Stimulated activated CD8-positive, alpha-beta memory T cell treated with anti-CD3 and anti-CD28 coated beads, Interleukin-12 subunit alpha, Interleukin-12 subunit beta, amount 100 ng/mL, for 4 hours (primary cell): ENCODE data around the gene MPHOSPH8.
A peak's percentile ranks its signal among the peaks of the same experiment; 100 is the strongest.

ENCODE experiments used
- DNase-seq: peaks from one replicate; pipeline ENCODE4 v3.0.0-alpha.2; 2020; ENCODE audit warnings: low read depth

Gene MPHOSPH8, protein sequence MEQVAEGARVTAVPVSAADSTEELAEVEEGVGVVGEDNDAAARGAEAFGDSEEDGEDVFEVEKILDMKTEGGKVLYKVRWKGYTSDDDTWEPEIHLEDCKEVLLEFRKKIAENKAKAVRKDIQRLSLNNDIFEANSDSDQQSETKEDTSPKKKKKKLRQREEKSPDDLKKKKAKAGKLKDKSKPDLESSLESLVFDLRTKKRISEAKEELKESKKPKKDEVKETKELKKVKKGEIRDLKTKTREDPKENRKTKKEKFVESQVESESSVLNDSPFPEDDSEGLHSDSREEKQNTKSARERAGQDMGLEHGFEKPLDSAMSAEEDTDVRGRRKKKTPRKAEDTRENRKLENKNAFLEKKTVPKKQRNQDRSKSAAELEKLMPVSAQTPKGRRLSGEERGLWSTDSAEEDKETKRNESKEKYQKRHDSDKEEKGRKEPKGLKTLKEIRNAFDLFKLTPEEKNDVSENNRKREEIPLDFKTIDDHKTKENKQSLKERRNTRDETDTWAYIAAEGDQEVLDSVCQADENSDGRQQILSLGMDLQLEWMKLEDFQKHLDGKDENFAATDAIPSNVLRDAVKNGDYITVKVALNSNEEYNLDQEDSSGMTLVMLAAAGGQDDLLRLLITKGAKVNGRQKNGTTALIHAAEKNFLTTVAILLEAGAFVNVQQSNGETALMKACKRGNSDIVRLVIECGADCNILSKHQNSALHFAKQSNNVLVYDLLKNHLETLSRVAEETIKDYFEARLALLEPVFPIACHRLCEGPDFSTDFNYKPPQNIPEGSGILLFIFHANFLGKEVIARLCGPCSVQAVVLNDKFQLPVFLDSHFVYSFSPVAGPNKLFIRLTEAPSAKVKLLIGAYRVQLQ

DNA sequence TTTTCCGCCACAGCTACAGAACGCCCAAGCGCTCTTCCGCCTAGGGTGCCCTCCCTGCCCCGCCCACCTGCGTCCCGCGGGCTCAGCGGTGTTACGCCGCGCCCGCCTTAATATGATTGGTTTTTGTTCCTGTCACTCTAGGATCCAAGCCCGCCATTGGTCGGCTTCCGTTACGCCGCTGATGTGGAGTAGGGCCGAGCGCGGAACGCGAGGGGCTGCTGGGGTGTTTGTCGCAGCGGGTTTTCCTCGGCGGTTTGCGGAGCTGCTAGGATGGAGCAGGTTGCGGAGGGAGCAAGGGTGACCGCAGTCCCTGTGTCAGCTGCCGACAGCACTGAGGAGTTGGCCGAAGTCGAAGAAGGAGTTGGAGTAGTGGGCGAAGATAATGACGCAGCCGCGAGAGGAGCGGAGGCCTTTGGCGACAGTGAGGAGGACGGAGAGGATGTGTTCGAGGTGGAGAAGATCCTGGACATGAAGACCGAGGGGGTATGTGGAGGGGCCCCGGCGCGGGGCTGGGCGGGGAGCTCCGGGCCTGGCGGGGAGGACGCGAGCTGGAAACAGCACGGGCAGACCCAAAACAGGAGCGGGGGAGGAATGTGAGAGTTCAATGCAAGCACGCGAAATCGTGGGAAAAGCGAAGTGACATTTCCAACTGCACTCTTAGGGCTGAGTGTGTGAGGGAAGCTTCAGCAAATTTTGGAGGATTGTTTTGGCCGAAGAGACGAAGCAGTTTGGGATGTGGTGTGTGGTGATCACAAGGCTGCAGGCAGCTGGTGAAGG lies at the start of gene MPHOSPH8:
MPHOSPH8 (plus strand) TSS at position 181 of the 777 bp plus-strand sequence; CDS start at position 271, 90 bp downstream.
- DNase-seq, result peak; percentile 90

DNA sequence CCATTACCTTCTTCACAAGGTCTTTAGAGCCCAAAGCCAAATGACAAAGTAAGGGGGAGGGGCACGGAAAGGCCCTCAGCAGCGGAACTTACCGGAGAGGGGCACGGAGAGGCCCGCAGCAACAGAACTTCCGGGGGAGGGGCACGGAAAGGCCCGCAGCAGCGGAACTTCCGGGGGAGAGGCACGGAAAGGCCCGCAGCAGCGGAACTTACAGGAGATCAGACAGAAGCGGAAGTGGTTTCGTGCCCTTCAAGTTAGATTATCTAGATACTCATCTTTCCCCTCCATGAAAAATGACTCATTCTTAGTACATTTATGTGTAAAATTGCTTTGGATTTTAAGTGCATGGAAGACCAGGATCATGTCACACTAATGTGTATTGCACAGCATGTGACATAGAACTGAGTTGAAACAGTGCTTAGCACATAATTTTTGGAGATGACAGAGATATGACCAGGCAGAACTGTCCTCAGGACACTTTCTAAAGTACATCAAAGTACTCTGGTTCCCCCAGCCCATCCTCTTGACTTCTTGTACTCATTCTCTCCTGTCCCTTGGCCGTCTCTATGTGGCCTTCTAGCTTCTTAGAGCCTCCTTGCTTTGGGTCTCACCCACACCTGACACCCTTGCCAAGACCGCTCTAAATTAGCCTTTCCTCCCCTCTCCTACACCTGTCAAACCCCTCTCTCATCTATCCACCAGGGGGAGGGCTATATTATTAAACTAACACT lies 46.4 kb upstream of the MPHOSPH8 start:
- DNase-seq, result peak; percentile 50

DNA sequence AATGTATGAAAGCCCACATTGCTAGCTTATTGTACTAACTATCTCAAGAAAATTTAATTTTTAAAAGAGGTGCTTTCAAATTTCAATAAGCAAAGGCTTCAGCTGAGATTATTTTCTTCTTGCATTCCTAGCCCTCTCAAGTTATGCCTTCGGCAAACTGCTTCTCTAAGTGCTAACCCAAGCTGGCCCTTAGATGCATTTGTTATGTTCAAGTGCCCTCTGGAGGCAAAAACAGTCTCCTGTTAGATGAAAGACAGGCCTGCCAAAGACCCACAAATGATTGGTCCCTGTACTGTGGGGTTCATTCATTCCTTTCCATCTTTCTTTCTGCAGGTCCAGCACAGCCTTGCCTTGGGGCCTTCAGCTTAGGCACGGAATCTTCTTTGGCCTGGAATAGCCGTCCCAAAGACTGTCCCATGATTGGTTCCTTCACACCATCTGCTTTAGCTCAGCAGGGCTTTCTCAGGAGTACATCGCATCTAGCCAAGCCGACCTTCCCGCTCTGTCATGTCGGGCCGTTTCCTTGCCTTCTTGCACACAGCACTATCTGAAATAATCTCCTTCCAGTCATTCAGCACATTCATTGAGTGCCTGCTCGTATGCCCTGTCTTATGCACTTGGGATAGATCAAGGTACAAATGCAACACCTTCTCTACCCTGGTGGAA lies 45.7 kb upstream of the MPHOSPH8 start:
- DNase-seq, result no peak

DNA sequence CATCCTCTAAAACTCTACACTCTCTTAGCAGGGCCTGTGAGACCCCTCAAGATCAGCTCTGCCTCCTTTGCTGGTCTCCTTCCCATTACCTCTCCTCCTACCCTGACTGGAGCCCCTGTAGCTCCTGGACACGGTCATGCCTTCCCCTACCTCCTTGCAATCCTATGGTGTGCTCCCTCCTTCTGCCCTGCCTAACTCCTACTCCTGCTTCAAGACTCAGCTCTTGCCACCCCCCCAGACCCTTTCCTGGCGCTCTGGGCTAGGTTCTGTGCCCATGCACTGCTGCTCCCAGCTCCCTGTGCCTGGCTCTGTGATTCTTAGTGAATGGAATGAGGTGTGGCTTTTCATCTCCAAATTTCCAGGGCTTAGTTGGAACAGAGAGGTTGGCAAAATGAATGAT lies 44.1 kb upstream of the MPHOSPH8 start:
- no peak for DNase-seq

DNA sequence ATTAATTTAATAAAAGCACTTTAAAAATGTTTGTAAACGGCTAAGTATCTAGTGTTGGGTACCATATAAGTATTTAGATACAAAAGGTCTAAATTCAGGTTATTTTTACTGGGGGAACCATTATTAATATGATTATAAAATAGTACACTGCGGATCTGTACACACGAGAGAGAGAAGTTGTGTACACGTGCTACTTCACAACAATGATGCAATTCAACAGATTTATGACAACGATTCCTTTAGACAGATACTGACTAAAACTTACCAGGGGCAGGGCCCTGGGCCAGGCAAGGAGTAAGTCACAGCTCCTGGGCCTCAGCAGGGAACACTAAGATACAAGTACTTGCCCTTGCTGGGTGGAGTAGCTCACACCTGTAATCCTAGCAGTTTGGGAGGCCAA lies 43.0 kb upstream of the MPHOSPH8 start:
- DNase-seq, result no peak

DNA sequence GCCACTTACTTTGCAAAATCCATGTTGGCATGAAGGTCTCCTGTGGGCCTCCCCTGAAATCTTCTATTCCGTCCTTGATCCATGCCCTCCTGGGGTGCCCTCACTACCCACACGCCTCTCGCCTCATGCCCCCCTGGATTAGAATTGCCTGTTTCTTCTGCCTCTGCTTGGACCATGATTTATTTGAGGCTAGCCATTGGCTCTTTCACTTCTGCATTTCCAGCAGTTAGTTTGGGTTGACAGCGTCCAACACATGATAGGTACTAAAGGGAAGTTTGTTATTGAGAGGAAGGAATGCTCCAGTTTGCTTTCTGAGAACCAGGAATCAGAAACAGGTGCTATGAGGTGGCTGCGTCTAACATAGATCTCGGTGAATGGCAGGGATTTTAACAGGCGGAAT lies 41.6 kb upstream of the MPHOSPH8 start:
- no peak for DNase-seq

DNA sequence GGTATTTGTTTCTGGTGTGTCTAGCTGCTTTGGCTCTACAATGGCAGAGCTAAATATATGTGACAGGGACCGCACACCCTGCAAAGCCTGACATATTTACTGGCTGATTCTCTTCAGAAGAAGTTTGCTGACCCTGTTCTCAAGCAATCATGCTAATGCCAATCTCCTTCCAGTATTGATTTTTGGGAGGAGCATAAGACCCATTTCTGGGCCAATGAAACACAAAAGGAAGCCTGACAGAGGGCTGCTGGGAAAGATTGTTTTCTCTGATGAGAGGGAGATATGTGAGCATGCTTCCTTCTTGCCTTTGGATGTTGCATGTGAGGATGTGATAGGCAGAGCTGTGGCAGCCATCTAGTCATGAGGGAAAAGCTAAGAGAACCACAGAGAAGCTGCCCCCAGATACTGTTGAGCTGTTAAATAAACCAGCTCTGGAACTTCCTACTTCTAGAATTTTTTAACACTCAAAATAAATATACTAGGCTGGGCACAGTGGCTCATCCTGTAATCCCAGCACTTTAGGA lies 40.7 kb upstream of the MPHOSPH8 start:
- no peak for DNase-seq

DNA sequence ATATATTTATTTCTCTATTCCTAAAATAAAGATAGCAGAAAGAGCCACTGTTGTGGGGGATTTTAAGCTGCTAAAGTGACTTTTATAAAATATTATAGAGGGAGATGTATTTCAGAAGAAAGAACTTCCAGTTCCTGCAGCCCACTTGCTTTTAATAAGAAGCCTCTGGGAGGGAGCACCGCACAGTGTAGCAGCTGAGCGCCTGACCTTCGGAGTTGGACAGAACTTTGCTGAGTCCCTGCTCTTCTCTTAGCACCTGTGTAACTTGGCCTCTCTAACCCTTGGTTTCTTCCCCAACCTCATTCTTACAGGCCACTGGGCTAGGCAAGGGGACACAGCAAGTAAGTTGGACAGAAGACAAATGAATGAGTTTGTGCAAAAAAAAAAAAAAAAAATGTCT lies 37.4 kb upstream of the MPHOSPH8 start:
- DNase-seq, result no peak

DNA sequence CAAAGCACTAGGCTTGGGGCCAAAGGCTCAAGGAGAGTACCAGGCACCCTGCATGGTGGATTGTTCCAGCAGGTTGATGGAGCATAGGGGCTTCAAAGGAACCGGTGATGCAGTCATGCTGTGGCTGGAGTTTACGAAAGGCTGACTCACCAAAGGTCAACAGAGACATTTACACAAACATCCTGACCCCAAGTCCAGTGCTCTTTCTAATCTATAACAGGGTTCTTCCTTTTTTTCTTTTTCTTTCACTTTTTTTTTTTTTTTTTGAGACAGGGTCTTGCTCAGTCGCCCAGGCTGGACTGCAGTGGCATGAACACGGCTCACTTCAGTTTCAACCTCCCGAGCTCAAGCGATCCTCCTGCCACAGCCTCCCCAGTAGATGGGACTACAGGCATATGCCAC lies 36.5 kb upstream of the MPHOSPH8 start:
- DNase-seq, result no peak

DNA sequence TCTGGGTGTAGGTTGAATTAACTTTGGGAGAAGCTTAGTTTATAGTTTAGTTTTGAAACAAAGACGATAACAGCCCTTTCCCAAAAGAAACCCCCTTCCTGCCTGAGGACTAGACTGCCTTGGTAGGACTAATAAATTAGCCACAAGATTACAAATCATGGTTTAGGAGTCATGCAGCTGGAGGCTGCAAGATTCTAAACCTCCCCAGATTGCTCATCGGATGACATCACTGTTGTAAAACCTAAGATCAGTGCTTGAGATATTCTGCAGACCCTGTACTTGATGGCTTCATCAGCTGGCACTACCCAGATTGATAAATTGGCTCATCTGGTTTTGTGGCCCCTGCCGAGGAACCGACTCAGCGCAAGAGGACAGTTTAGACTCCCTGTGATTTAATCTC lies 35.9 kb upstream of the MPHOSPH8 start:
- no peak for DNase-seq

DNA sequence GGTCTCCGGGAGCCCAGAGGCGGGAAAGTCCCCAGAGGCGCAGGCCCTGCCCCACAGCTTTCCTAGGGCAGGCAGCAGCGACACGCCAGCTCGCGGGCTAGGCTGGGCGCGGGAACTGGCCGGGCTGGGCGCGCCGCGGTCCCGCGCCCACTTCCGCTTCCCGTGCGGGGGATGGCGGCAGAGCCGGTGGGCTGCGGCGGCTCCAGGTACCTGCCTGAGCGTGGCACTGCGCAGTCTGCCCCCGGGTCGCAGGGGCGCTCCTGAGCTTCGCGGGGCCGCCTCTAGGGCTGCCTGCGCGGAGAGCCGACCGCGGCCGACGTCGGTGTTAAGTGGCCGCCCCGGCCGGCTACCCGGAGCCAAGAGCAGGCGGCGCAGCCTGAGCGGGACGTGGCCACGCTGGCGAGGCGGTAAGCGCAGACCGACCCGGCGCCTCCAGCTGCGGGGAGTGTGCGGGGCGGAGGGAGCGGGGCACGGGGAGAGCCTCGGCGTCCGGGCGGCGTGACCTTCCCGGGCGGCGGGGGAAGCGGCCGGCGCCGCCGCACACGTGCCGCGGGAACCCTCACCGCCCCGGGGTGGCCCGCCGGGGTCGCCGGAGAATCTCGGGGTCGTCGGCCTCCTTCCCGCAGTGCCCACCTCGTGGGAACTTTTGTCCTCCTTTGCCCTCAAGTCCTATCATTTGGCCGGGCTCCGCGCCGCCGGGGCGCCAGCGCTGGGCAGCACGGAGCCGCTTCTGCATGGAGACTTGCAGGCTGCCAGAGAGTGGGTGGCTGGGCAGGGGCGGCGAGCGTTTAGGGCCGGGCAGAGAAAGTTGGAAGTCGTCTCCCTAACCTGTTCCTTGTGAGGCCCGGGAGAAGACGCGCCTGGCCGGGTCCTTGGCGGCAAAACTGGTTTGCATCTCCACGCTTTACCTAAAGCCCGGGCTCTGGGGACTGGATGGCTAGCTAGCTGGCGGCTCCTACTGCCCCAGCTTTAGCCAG lies 31.4 kb upstream of the MPHOSPH8 start:
- peak; percentile 18 for DNase-seq

DNA sequence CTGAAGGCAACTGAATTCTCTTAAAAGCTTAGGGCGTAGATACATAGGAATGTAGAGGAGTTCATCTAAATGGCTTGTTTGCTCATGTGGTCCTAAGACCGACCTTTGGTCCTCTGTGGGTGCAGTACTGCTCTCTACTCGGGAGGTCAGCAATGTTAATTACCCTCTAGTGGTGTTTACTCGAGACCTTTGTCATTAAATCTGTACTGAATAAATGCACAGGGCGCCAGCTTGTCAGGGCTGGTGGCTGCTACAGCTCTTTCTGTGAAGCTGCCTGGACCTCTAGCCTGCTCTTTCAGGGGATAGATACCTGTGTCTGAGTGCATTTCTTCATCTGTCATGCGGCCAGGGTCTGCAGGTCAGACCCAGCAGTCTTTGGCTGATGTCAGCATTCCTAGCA lies 29.2 kb upstream of the MPHOSPH8 start:
- DNase-seq, result no peak

DNA sequence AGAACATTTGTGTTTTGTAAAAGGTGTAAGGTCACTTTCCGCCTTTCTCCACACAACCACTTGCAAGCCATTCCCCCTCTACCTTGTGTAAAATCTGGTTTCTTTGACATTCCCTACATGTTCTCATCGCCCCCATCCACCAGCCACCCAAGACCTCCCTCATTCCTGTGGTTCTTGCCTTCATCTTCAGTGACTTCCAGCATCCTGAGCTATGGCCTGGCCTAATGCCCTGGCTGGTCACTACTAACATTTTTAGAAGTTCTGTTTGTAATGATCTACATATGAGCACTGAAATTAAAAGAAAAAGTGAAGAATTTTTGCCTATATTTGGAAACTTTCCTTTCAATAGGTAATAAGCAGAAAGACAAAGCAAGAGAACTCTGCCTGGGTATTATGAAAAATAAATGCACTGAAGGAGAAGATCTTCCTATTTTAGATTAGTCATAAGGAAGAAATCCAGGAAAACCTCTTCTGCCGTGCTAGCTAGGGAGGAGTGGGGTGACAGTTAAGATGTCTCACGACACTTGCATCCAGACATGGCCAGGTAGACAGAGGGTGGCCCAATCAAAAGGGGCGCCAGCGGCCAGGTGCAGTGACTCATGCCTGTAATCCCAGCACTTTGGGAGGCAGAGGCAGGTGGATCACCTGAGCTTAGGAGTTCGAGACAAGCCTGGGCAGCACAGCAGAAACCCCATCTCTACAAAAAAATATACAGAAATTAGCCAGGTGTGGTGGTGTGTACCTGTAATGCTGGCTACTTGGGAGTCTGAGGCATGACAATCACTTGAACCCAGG lies 28.1 kb upstream of the MPHOSPH8 start:
- no peak for DNase-seq

DNA sequence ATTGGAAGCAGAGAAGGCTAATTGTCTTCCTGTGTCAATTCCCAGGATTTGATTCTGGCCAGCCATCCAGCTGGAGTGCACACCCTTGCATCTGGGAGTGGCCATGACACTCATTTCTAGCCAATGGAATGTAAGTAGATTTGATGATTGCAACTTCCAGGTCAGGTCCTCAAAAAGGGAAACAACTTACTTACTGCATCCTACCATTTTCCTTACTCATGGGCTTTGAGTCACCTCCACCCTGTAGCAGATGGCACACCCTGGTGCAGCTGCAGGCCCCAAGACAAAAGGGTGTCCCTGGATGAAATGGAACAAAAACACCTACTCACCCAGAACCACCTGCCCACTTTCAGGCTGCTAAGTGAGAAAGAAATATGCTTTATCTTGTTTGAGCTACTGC lies 27.3 kb upstream of the MPHOSPH8 start:
- DNase-seq, result no peak

DNA sequence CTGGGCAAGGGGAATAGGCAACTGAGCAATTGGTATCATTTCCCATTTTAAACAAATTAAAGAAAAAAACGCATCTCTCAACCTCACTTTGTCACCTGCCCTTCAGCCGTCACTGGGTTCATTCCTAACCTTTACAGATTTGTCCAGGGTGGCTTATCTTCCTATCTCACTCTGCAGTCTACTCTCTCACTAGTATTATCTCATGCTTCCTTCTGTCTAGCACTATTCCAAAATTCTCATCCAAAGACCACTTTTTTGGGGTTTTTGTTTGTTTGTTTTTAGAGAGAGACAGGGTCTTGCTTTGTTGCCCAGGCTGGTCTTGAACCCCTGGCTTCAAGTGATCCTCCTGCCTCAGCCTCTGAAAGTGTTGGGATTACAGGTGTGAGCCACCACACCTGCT lies 26.7 kb upstream of the MPHOSPH8 start:
- no peak for DNase-seq

DNA sequence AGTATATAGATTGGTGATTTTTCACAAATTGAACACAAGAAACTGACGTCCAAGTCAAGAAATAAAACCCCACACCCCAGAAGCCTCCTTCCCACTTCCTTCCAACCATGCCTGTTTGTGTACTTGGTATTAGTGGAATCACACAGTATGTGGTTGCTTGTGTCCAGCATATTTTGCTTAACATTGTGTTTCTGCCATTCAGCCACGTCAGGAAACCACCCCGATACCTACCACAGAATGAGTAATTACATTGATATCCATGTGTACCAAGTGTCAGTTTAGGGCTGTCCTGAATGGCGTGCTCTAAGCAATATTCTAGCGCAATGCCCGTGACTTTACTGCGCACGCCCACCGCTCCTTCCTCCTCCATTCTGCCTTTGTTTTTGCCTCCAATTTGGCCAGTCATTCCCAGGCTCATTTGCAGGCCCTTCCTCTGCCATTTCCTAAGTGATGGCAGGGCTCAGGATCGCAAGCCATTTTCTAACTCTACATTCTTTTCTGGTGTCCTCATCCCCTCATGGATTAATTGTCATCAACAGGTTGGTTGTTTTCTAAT lies 25.9 kb upstream of the MPHOSPH8 start:
- DNase-seq, result no peak

DNA sequence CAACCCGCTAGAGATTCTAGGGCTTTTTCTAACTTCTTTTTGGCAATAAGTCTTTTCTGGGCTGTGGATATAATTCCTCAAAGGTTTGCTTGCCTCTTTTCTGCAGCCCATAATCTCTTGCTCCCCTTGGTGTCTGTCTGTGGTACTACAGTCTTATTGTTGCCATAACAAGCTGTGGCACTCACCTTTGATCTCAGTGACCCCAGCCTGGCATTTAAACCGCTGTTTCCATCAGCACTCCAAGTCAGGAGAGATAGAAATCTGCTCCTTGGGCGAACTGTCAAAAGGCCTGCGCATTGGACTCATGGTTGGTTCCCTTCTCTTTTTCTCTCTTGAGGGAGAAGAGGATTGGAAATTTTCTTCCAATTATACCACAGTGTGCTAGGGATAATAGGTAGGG lies 14.5 kb upstream of the MPHOSPH8 start:
- DNase-seq, result no peak

DNA sequence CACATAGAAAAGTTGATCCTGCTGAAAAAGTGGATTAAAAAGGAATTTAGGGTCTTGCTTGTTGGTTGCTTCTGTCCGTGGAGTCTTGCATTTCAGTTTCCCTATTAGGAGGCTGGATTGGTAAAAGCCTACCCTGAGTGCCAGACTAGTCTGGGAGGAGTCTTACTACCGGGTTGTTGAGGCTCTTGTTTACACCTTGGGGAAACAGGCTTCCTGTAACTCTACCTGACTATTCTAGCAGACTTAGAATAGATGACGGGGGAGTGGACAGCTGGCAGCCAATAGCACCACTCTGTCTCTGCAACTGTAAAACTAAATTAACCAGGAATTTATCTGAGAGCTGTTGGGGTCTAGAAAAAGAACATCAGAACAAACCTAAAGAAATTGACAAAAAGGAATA lies 11.3 kb upstream of the MPHOSPH8 start:
- no peak for DNase-seq

DNA sequence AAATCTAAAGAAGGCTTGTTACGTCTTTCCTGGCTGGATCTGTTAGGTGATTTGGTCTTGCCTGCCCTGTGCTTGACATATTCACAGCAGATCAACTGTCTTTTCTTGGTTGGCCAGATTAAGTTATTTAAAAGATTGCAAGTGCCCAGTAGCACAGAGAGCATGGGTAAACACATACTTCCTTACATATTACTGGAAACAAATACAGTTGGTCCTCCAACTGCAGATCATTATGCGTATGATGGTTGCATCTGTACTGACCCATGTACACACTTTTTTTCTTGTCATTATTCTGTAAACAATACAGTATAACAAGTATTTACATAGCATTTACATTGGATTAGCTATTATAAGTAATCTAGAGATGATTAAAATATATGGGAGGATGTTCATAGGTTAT lies 9.2 kb upstream of the MPHOSPH8 start:
- no peak for DNase-seq
